Lower lobe of right lung (tissue), 2 donors: ENCODE data around the gene CEP112. TPM values are rescaled to one million over a fixed set of nuclear protein-coding genes. Genes with fewer than 3 reads are reported as not detected.

Experiments
- ATAC-seq, 2 donors: fragments of 200-7000 bp; cut with Tn5 transposase; one replicate each; pipeline ENCODE4 v1.9.1; 2020 to 2022; ENCODE audit warnings: mild to moderate bottlenecking in 2 of 2, moderate library complexity in 2 of 2
- DNase-seq: peaks from one replicate; pipeline ENCODE4 v3.0.0-alpha.2; 2020
- H3K27ac ChIP-seq: fragments of 200-600 bp; one replicate; pipeline ENCODE4 v1.8.0; 2022
- H3K27me3 ChIP-seq: fragments of 200-600 bp; one replicate; pipeline ENCODE4 v1.8.0; 2022; ENCODE audit warnings: low read depth
- H3K36me3 ChIP-seq: fragments of 200-600 bp; one replicate; pipeline ENCODE4 v1.8.0; 2022; ENCODE audit warnings: mild to moderate bottlenecking
- H3K4me1 ChIP-seq: fragments of 200-600 bp; one replicate; pipeline ENCODE4 v1.8.0; 2022
- H3K4me3 ChIP-seq: fragments of 200-600 bp; one replicate; pipeline ENCODE4 v1.8.0; 2022; ENCODE audit warnings: mild to moderate bottlenecking
- H3K9me3 ChIP-seq: fragments of 200-600 bp; one replicate; pipeline ENCODE4 v1.8.0; 2022
- CTCF ChIP-seq: fragments of 200-600 bp; IDR thresholded peaks from one replicate; pipeline ENCODE4 v1.8.0; 2022; ENCODE audit warnings: antibody characterized with exemption, mild to moderate bottlenecking
- intact Hi-C: fragments of 100-400 bp; cut with DNase I; formaldehyde crosslinking; loops from one replicate; pipeline ENCODE4 v1.11.0; 2022
- total RNA-seq: library from RNA; stranded (reverse); fragmentation: NEBNext Ultra II Directional; extraction: Animal tissue kit (Norgen Biotek cat#: 25700); gene quantifications from one replicate; pipeline ENCODE4 v1.2.1, GENCODE V29; 2021
- donor health status: DM: no; HTN: yes; CAD: no; lungs with severe emphysema.

Gene CEP112
- total RNA-seq, 1 donor from 2014 or later = 30.1 TPM

GRCh38 chr17:65718601-65719000 lies 473.3 kb downstream of the CEP112 start:
- DNase-seq (no peak), ATAC-seq (no peak)
- TF ChIP-seq CTCF = no peak
- Histone ChIP-seq H3K27ac (no peak overlapping the region), H3K9me3 (no peaks in the 10 kb centered on the region), H3K36me3 (no peaks in the 10 kb centered on the region), H3K27me3 (no peaks in the 10 kb centered on the region), H3K4me3 (no peak overlapping the region), H3K4me1 (peaks cover 8% of the 10 kb centered on the region)
- intact Hi-C loops = no loop called here

- Histone ChIP-seq H3K36me3 (no peaks in the 10 kb centered on the region), H3K27ac (no peak overlapping the region), H3K27me3 (no peaks in the 10 kb centered on the region), H3K4me1 (no peaks in the 10 kb centered on the region), H3K9me3 (no peaks in the 10 kb centered on the region), H3K4me3 (no peak overlapping the region)
- intact Hi-C loops = no loop called here
- ATAC-seq = no peak
- DNase-seq = no peak
- TF ChIP-seq CTCF = no peak
Measured at GRCh38 chr17:65712383-65713267, 479.3 kb downstream of the CEP112 start.

- no peak for ATAC-seq
- H3K27ac ChIP-seq = no peak overlapping the region
- H3K4me1 ChIP-seq = no peaks in the 10 kb centered on the region
- no peaks in the 10 kb centered on the region for H3K27me3 ChIP-seq
- H3K36me3 ChIP-seq = no peaks in the 10 kb centered on the region
- intact Hi-C loops = no loop called here
- no peaks in the 10 kb centered on the region for H3K9me3 ChIP-seq
- TF ChIP-seq CTCF = no peak
- H3K4me3 ChIP-seq = no peak overlapping the region
- DNase-seq = no peak
Measured at GRCh38 chr17:65711671-65712276, 480.2 kb downstream of the CEP112 start.

GRCh38 chr17:65707780-65708179 lies 484.2 kb downstream of the CEP112 start:
- Histone ChIP-seq H3K4me1 (no peaks in the 10 kb centered on the region), H3K9me3 (no peaks in the 10 kb centered on the region), H3K27ac (no peak overlapping the region), H3K27me3 (no peaks in the 10 kb centered on the region), H3K4me3 (no peak overlapping the region), H3K36me3 (no peaks in the 10 kb centered on the region)
- ATAC-seq = no peak
- no peak for DNase-seq
- TF ChIP-seq CTCF = no peak
- intact Hi-C loops = no loop called here

- intact Hi-C loops = no loop called here
- DNase-seq (no peak), ATAC-seq (no peak)
- H3K36me3 ChIP-seq = no peaks in the 10 kb centered on the region
- no peaks in the 10 kb centered on the region for H3K9me3 ChIP-seq
- no peaks in the 10 kb centered on the region for H3K4me1 ChIP-seq
- H3K4me3 ChIP-seq = no peak overlapping the region
- no peak for TF ChIP-seq CTCF
- H3K27ac ChIP-seq = no peak overlapping the region
- no peaks in the 10 kb centered on the region for H3K27me3 ChIP-seq
Measured at GRCh38 chr17:65704731-65705130, 487.2 kb downstream of the CEP112 start.
